HepG2 (cell line): ENCODE data around the gene TGM1. TPM values are rescaled to one million over a fixed set of nuclear protein-coding genes. Genes with fewer than 3 reads are reported as not detected.

Source experiments
- ARID2 ChIP-seq: sonication (generic); formaldehyde crosslinking; IDR thresholded peaks from 2 replicates; pipeline ENCODE4 v1.8.1; 2022; ENCODE audit warnings: mild to moderate bottlenecking, missing genetic modification reagents, borderline replicate concordance
- ARNT2 ChIP-seq: sonication (generic); formaldehyde crosslinking; IDR thresholded peaks from 2 replicates; pipeline ENCODE4 v1.8.0; 2022; ENCODE audit warnings: mild to moderate bottlenecking, low read depth, missing genetic modification reagents, moderate library complexity
- ATF1 ChIP-seq: IDR thresholded peaks from 2 replicates; pipeline ENCODE4 v1.6.1; 2016; ENCODE audit warnings: mild to moderate bottlenecking, control low read depth
- ATM ChIP-seq: fragments of 450-650 bp; IDR thresholded peaks from 2 replicates; pipeline ENCODE4 v1.7.1; 2017; ENCODE audit warnings: mild to moderate bottlenecking, borderline replicate concordance
- DBP ChIP-seq: sonication (generic); formaldehyde crosslinking; IDR thresholded peaks from 2 replicates; pipeline ENCODE4 v1.4.0; 2020; ENCODE audit warnings: missing genetic modification reagents; ENCODE audit errors: not compliant biosample characterization
- HDAC6 ChIP-seq: fragments of 200-600 bp; sonication (generic); IDR thresholded peaks from 2 replicates; pipeline ENCODE4 v1.7.0; 2017; ENCODE audit warnings: mild to moderate bottlenecking, antibody characterized with exemption, low read length, low read depth
- KAT2B ChIP-seq: fragments of 150-350 bp; IDR thresholded peaks from 2 replicates; pipeline ENCODE4 v1.6.1; 2014; ENCODE audit warnings: low read depth, low read length, borderline replicate concordance
- NFE2L2 ChIP-seq: fragments of 150-350 bp; IDR thresholded peaks from 2 replicates; pipeline ENCODE4 v1.6.1; 2014; ENCODE audit warnings: low read length
- POGK ChIP-seq: sonication (generic); formaldehyde crosslinking; conservative IDR thresholded peaks from 2 replicates; pipeline ENCODE4 v1.8.0; 2022; ENCODE audit warnings: mild to moderate bottlenecking, moderate library complexity, missing genetic modification reagents
- THAP9 ChIP-seq: sonication (generic); formaldehyde crosslinking; IDR thresholded peaks from 2 replicates; pipeline ENCODE4; 2020; ENCODE audit warnings: missing genetic modification reagents, mild to moderate bottlenecking, borderline replicate concordance
- YEATS2 ChIP-seq: sonication (generic); formaldehyde crosslinking; IDR thresholded peaks from 2 replicates; pipeline ENCODE4 v1.4.0; 2020; ENCODE audit warnings: missing genetic modification reagents, borderline replicate concordance
- ZBTB44 ChIP-seq: sonication (generic); formaldehyde crosslinking; IDR thresholded peaks from 2 replicates; pipeline ENCODE4 v1.4.0; 2020; ENCODE audit warnings: missing genetic modification reagents
- ZKSCAN5 ChIP-seq: sonication (generic); formaldehyde crosslinking; IDR thresholded peaks from 2 replicates; pipeline ENCODE4 v1.5.1; 2020; ENCODE audit warnings: mild to moderate bottlenecking, missing genetic modification reagents
- ZNF10 ChIP-seq: sonication (generic); formaldehyde crosslinking; IDR thresholded peaks from 2 replicates; pipeline ENCODE4 v1.4.0; 2020; ENCODE audit warnings: mild to moderate bottlenecking, low read depth, missing genetic modification reagents, borderline replicate concordance
- ZNF232 ChIP-seq: sonication (generic); formaldehyde crosslinking; IDR thresholded peaks from 2 replicates; pipeline ENCODE4 v1.4.0; 2020; ENCODE audit warnings: missing genetic modification reagents, borderline replicate concordance
- ZNF333 ChIP-seq: sonication (generic); formaldehyde crosslinking; IDR thresholded peaks from 2 replicates; pipeline ENCODE4 v1.4.0; 2020; ENCODE audit warnings: mild to moderate bottlenecking, missing genetic modification reagents, borderline replicate concordance
- ZNF605 ChIP-seq: sonication (generic); formaldehyde crosslinking; IDR thresholded peaks from 2 replicates; pipeline ENCODE4 v1.8.0; 2022; ENCODE audit warnings: mild to moderate bottlenecking, missing genetic modification reagents
- ZXDC ChIP-seq: sonication (generic); formaldehyde crosslinking; IDR thresholded peaks from 2 replicates; pipeline ENCODE4 v1.5.0; 2020; ENCODE audit warnings: mild to moderate bottlenecking, missing genetic modification reagents
- polyA plus RNA-seq, 8 experiments: library from polyadenylated mRNA; depleted of rRNA in 3 of 8; stranded (reverse) in 7 of 8; unstranded in 1 of 8; fragments of >200 nt; fragmentation: Illumina TruSeq in 4 of 8; extraction: Trizol in 4 of 8; gene quantifications; 2 replicates each; pipeline versions ENCODE4 v1.2.1 to v1.2.3, GENCODE V29; 2011 to 2016; ENCODE audit warnings: low read depth in 4 of 8, missing spikeins in 1 of 8, mixed read lengths in 1 of 8; ENCODE audit not compliant: insufficient read depth in 1 of 8
- total RNA-seq, 5 experiments: library from RNA; depleted of rRNA; stranded (reverse); fragments of >200 nt; fragmentation: Illumina TruSeq; extraction: Trizol; gene quantifications; 2 replicates each; pipeline ENCODE4 v1.2.3, GENCODE V29; 2016; ENCODE audit warnings: low read depth in 1 of 5

The TGM1 gene
- total and polyA plus RNA-seq, 2 of the 13 experiments (the other 11 are each of a cell fraction or from before 2014, with no cell fraction given): 3.2 to 10.6 TPM

GRCh38 chr14:24252289-24253124 lies 10.5 kb downstream of the TGM1 start (continued):
- TF ChIP-seq POGK (CRISPR knock-in tag) (no peak), NFE2L2 (no peak), ZNF10 (CRISPR knock-in tag) (no peak), YEATS2 (peak; percentile 71; the same call in 1 of the 2 replicates), ZNF232 (no peak; the same call in 1 of the 2 replicates), ARNT2 (0 out of 2 replicates have a peak, but pooled peaks have one; percentile 43), HDAC6 (no peak), THAP9 (CRISPR knock-in tag) (peak; percentile 86), ATM (no peak), DBP (CRISPR knock-in tag) (no peak), ZNF333 (CRISPR knock-in tag) (no peak), KAT2B (no peak), ZXDC (CRISPR knock-in tag) (no peak; the same call in 1 of the 2 replicates), ZKSCAN5 (CRISPR knock-in tag) (no peak), ZBTB44 (CRISPR knock-in tag) (no peak), ATF1 (CRISPR knock-in tag) (no peak), ARID2 (CRISPR knock-in tag) (no peak; the same call in 1 of the 2 replicates), ZNF605 (CRISPR knock-in tag) (no peak)
